ENCODE data around the gene NWD2.

Gene NWD2

DNA sequence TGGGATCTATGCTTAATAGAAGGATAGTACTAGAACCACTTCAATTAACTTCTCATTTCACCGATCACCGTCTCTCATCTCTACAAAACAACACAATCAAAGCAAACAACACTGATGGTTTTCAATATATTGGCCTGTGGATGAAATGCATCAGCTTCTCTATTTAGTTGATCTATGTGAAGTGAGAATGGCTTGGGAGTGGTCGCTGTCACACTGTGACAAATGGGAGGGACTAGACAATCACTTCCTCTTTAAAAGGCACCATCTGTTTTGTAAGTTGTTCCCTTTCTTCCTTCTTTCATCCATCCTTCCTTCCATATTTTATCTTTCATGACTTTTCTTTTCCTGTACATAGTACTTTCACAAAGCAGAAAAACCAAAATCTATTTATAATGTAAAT, 23.9 kb upstream of the NWD2 start:
- DNase-seq (ENCODE audit: low read depth), result no peak
- TF ChIP-seq, protein P1, sequence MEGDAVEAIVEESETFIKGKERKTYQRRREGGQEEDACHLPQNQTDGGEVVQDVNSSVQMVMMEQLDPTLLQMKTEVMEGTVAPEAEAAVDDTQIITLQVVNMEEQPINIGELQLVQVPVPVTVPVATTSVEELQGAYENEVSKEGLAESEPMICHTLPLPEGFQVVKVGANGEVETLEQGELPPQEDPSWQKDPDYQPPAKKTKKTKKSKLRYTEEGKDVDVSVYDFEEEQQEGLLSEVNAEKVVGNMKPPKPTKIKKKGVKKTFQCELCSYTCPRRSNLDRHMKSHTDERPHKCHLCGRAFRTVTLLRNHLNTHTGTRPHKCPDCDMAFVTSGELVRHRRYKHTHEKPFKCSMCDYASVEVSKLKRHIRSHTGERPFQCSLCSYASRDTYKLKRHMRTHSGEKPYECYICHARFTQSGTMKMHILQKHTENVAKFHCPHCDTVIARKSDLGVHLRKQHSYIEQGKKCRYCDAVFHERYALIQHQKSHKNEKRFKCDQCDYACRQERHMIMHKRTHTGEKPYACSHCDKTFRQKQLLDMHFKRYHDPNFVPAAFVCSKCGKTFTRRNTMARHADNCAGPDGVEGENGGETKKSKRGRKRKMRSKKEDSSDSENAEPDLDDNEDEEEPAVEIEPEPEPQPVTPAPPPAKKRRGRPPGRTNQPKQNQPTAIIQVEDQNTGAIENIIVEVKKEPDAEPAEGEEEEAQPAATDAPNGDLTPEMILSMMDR (conservative IDR thresholded peaks at IDR 0.05; ENCODE audit: control insufficient read depth, insufficient read depth, low read depth, low read length), result no peak
- no peak overlapping the region for H3K4me3 ChIP-seq (ENCODE audit: control insufficient read depth, low read depth, low read length)

DNA sequence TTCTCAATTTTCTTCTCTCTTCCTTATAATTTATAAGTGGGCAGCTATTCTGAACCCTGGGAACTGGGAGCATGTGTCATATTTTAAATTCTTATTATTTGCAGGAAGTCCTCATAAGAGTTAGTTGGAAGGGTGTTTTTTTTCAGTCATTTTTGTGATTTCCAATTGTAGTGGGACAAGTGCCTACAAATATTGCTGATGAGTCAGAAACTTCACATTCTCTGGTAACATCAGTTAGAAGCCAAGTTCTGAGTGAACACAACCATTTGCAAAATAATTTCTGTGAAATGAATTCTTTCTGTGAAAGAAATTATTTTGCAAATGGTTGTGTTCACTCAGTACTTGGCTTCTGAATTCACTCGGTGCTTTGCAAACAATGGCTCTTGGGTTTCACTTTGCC, 20.8 kb upstream of the NWD2 start:
- no peak overlapping the region for H3K4me3 ChIP-seq (ENCODE audit: control insufficient read depth, low read depth, low read length)
- TF ChIP-seq, protein P1 (conservative IDR thresholded peaks at IDR 0.05; ENCODE audit: control insufficient read depth, insufficient read depth, low read depth, low read length), result no peak
- no peak for DNase-seq (ENCODE audit: low read depth)

DNA sequence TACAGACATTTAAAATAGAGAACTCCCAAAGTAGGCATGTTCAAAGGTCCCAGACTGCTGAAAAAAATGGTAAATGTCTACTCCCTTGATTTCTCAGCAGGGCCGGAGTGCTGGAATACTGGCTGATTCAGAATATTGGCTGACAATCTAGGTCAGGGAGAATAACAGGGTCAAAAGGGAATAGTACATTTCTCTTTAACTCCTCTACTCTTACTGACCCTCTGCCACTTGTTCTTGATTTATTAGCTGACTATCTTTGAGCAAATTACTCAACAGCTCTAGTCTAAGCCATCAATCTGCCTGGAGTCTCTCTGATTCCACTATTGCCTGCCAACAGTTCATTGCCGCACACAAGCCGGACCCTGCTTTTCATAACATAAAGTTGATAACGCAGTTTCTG, 19.7 kb upstream of the NWD2 start:
- TF ChIP-seq, protein P1 (conservative IDR thresholded peaks at IDR 0.05; ENCODE audit: control insufficient read depth, insufficient read depth, low read depth, low read length), result no peak
- DNase-seq (ENCODE audit: low read depth), result no peak
- no peak overlapping the region for H3K4me3 ChIP-seq (ENCODE audit: control insufficient read depth, low read depth, low read length)

DNA sequence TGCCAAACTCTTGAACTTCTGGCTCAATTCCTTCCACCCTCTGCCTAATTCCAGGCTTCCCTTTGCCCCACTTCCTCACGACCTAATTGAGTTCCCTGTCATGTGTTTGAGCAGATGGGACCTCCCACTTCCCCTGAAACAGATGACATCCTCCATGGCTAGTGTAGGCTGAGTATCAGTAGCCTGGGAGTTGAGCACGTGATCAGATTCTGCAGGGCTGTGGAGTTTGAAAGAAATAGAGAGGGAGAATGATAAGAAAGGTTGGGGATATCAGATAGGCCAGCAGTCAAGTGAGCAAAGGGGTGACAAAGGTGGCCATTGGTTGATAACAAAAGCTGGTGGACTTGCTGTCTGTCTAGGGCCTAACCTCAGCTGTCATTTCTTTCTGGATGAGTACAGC, 18.8 kb upstream of the NWD2 start:
- TF ChIP-seq, protein P1 (conservative IDR thresholded peaks at IDR 0.05; ENCODE audit: control insufficient read depth, insufficient read depth, low read depth, low read length), result no peak
- DNase-seq (ENCODE audit: low read depth), result no peak
- H3K4me3 ChIP-seq (ENCODE audit: control insufficient read depth, low read depth, low read length), result no peak overlapping the region

DNA sequence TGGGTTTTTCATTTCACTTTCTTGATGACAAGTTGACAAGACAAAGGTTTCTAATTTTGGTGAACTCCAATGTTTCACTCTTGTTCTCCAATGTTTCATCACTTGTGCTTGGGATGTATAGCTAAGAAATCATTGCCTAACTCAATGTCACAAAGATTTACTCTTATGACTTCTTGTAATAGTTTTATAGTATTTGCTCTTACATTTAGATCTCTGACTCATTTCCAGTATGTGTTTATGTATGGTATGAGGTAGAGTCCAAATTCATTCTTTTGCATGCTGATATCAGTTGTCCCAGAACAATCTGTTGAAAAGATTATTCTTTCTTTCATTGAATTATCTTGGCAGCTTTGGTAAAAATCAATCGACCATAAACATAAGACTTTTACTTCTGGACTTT, 12.2 kb upstream of the NWD2 start:
- TF ChIP-seq, protein P1 (conservative IDR thresholded peaks at IDR 0.05; ENCODE audit: control insufficient read depth, insufficient read depth, low read depth, low read length), result no peak
- DNase-seq (ENCODE audit: low read depth), result no peak
- no peak overlapping the region for H3K4me3 ChIP-seq (ENCODE audit: control insufficient read depth, low read depth, low read length)

DNA sequence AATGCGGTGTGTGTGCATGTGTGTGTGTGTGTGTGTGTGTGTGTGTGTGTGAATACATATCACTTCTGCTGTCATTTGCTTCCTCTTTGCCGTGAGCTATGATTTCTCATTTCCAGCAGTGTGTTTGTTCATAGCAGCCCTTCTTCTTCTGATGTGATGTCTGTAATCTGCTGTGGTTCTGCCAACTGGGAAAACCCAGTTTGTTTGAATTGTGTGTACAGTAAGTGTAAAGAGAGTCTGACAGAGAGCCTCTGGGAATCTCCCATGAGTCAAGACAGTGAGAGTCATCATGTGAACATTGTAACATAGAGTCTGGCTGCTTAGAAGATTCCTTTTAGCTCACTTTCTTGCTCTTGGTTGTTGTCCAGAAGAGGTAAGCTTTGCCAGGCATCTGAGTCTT, 8.4 kb upstream of the NWD2 start:
- no peak overlapping the region for H3K4me3 ChIP-seq (ENCODE audit: control insufficient read depth, low read depth, low read length)
- TF ChIP-seq, protein P1 (conservative IDR thresholded peaks at IDR 0.05; ENCODE audit: control insufficient read depth, insufficient read depth, low read depth, low read length), result no peak
- DNase-seq (ENCODE audit: low read depth), result no peak

DNA sequence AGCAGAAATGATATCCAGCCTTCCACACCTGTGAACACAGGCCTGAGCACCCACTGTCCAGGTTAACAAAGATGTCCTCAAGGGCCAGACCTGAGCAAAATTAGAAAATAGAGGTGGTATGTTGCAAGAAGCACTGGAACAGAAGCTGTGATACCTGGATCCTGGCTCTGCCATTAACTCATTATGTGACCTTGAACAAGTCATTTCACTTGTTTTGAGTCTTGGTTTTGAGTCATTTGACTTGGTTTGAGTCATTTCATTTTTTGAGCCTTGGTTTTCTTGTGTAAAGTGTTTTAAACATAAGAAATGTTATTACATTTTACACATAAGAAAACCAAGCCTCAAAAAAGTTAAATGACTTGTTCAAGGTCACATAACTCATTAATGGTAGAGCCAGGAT, 2.9 kb upstream of the NWD2 start:
- DNase-seq (ENCODE audit: low read depth), result no peak
- TF ChIP-seq, protein P1 (conservative IDR thresholded peaks at IDR 0.05; ENCODE audit: control insufficient read depth, insufficient read depth, low read depth, low read length), result no peak
- H3K4me3 ChIP-seq (ENCODE audit: control insufficient read depth, low read depth, low read length), result no peak overlapping the region

Measured in fibroblast of mammary gland (primary cell).